Measurements from ENCODE around the gene METTL25B.

The METTL25B gene

DNA sequence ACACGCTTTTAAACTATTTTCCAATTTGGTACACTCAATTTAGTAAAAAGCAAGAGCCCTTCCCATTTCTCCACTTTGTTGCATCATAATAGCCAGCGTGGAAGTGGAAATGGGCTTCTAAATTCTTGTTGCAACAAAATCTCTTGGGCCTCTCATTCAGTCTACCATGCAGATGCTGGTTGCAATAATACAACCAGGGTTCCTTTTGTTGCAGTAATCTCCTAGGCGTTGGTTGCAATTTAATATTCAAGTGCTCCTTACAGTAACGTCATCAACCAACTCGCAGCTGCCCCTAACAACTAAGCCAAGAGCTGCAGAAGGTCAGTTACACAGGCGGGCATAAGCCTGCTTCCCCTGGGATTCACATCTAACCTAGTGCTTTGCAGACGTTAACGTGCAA is 25.9 kb downstream of the METTL25B start:
- ATAC-seq = no peak
- TF ChIP-seq SNAI2 (CRISPR knock-in tag; IDR thresholded peaks at IDR 0.05) (no peak), ZC3H10 (CRISPR knock-in tag; IDR thresholded peaks at IDR 0.05) (no peak), TCF4 (CRISPR knock-in tag; IDR thresholded peaks at IDR 0.05; ENCODE audit: borderline replicate concordance) (no peak), GLIS3 (CRISPR knock-in tag; IDR thresholded peaks at IDR 0.05) (no peak), ZFP3 (CRISPR knock-in tag; IDR thresholded peaks at IDR 0.05) (no peak), PPARA (CRISPR knock-in tag; IDR thresholded peaks at IDR 0.05; ENCODE audit: borderline replicate concordance) (no peak), ESRRG (CRISPR knock-in tag; IDR thresholded peaks at IDR 0.05) (no peak), ISL1 (CRISPR knock-in tag; IDR thresholded peaks at IDR 0.05) (no peak), ZNF8 (CRISPR knock-in tag; IDR thresholded peaks at IDR 0.05) (no peak)
- TF ChIP-seq, protein P1, sequence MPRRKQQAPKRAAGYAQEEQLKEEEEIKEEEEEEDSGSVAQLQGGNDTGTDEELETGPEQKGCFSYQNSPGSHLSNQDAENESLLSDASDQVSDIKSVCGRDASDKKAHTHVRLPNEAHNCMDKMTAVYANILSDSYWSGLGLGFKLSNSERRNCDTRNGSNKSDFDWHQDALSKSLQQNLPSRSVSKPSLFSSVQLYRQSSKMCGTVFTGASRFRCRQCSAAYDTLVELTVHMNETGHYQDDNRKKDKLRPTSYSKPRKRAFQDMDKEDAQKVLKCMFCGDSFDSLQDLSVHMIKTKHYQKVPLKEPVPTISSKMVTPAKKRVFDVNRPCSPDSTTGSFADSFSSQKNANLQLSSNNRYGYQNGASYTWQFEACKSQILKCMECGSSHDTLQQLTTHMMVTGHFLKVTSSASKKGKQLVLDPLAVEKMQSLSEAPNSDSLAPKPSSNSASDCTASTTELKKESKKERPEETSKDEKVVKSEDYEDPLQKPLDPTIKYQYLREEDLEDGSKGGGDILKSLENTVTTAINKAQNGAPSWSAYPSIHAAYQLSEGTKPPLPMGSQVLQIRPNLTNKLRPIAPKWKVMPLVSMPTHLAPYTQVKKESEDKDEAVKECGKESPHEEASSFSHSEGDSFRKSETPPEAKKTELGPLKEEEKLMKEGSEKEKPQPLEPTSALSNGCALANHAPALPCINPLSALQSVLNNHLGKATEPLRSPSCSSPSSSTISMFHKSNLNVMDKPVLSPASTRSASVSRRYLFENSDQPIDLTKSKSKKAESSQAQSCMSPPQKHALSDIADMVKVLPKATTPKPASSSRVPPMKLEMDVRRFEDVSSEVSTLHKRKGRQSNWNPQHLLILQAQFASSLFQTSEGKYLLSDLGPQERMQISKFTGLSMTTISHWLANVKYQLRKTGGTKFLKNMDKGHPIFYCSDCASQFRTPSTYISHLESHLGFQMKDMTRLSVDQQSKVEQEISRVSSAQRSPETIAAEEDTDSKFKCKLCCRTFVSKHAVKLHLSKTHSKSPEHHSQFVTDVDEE (CRISPR knock-in tag; IDR thresholded peaks at IDR 0.05) = no peak
- TF ChIP-seq, protein P2, sequence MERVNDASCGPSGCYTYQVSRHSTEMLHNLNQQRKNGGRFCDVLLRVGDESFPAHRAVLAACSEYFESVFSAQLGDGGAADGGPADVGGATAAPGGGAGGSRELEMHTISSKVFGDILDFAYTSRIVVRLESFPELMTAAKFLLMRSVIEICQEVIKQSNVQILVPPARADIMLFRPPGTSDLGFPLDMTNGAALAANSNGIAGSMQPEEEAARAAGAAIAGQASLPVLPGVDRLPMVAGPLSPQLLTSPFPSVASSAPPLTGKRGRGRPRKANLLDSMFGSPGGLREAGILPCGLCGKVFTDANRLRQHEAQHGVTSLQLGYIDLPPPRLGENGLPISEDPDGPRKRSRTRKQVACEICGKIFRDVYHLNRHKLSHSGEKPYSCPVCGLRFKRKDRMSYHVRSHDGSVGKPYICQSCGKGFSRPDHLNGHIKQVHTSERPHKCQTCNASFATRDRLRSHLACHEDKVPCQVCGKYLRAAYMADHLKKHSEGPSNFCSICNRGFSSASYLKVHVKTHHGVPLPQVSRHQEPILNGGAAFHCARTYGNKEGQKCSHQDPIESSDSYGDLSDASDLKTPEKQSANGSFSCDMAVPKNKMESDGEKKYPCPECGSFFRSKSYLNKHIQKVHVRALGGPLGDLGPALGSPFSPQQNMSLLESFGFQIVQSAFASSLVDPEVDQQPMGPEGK (CRISPR knock-in tag; IDR thresholded peaks at IDR 0.05; ENCODE audit: borderline replicate concordance) = no peak
- TF ChIP-seq, protein P3, sequence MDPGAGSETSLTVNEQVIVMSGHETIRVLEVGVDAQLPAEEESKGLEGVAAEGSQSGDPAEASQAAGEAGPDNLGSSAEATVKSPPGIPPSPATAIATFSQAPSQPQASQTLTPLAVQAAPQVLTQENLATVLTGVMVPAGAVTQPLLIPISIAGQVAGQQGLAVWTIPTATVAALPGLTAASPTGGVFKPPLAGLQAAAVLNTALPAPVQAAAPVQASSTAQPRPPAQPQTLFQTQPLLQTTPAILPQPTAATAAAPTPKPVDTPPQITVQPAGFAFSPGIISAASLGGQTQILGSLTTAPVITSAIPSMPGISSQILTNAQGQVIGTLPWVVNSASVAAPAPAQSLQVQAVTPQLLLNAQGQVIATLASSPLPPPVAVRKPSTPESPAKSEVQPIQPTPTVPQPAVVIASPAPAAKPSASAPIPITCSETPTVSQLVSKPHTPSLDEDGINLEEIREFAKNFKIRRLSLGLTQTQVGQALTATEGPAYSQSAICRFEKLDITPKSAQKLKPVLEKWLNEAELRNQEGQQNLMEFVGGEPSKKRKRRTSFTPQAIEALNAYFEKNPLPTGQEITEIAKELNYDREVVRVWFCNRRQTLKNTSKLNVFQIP (CRISPR knock-in tag; IDR thresholded peaks at IDR 0.05; ENCODE audit: borderline replicate concordance, low read depth) = no peak
- TF ChIP-seq, protein P4, sequence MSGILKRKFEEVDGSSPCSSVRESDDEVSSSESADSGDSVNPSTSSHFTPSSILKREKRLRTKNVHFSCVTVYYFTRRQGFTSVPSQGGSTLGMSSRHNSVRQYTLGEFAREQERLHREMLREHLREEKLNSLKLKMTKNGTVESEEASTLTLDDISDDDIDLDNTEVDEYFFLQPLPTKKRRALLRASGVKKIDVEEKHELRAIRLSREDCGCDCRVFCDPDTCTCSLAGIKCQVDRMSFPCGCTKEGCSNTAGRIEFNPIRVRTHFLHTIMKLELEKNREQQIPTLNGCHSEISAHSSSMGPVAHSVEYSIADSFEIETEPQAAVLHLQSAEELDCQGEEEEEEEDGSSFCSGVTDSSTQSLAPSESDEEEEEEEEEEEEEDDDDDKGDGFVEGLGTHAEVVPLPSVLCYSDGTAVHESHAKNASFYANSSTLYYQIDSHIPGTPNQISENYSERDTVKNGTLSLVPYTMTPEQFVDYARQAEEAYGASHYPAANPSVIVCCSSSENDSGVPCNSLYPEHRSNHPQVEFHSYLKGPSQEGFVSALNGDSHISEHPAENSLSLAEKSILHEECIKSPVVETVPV (CRISPR knock-in tag; IDR thresholded peaks at IDR 0.05) = no peak
- TF ChIP-seq, protein P5, sequence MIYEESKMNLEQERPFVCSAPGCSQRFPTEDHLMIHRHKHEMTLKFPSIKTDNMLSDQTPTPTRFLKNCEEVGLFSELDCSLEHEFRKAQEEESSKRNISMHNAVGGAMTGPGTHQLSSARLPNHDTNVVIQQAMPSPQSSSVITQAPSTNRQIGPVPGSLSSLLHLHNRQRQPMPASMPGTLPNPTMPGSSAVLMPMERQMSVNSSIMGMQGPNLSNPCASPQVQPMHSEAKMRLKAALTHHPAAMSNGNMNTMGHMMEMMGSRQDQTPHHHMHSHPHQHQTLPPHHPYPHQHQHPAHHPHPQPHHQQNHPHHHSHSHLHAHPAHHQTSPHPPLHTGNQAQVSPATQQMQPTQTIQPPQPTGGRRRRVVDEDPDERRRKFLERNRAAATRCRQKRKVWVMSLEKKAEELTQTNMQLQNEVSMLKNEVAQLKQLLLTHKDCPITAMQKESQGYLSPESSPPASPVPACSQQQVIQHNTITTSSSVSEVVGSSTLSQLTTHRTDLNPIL (CRISPR knock-in tag; IDR thresholded peaks at IDR 0.05; ENCODE audit: low read depth) = no peak

DNA sequence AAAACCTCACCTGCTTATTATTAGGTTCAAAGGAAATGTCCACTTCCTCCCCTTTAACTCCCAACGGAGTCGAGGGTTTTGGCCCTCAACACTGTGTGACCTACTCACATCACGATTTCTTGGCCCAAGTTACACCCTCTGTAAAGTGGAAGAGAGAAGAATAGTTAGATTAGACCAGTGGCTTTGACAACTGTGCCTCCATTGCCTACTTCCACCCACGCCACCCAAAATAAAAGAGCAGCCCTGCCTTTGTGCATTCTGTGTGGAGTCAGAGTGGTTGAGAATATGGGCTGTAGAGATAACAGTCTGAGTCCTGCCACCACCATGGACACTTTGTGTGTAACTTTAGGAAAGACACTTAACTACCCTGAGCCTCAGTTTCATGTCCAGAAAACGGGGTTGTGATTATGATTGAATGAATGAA is 27.3 kb downstream of the METTL25B start:
- ATAC-seq = no peak
- TF ChIP-seq ZC3H10 (CRISPR knock-in tag; IDR thresholded peaks at IDR 0.05) = no peak
- TF ChIP-seq SNAI2 (CRISPR knock-in tag; IDR thresholded peaks at IDR 0.05) = no peak
- TF ChIP-seq TCF4 (CRISPR knock-in tag; IDR thresholded peaks at IDR 0.05; ENCODE audit: borderline replicate concordance) = no peak
- no peak for TF ChIP-seq BACH2 (CRISPR knock-in tag; IDR thresholded peaks at IDR 0.05; ENCODE audit: borderline replicate concordance)
- TF ChIP-seq ZNF8 (CRISPR knock-in tag; IDR thresholded peaks at IDR 0.05) = no peak
- no peak for TF ChIP-seq ISL1 (CRISPR knock-in tag; IDR thresholded peaks at IDR 0.05)
- TF ChIP-seq CSDC2 (CRISPR knock-in tag; IDR thresholded peaks at IDR 0.05) = no peak
- no peak for TF ChIP-seq RARB (CRISPR knock-in tag; IDR thresholded peaks at IDR 0.05)
- TF ChIP-seq GLIS3 (CRISPR knock-in tag; IDR thresholded peaks at IDR 0.05) = no peak
- TF ChIP-seq, protein P3 (CRISPR knock-in tag; IDR thresholded peaks at IDR 0.05; ENCODE audit: borderline replicate concordance, low read depth) = no peak
- no peak for TF ChIP-seq OSR1 (CRISPR knock-in tag; IDR thresholded peaks at IDR 0.05)
- TF ChIP-seq, protein P5 (CRISPR knock-in tag; IDR thresholded peaks at IDR 0.05; ENCODE audit: low read depth) = no peak
- no peak for TF ChIP-seq ZFP30 (CRISPR knock-in tag; IDR thresholded peaks at IDR 0.05)
- TF ChIP-seq ZNF70 (CRISPR knock-in tag; IDR thresholded peaks at IDR 0.05) = no peak
- no peak for TF ChIP-seq TOX (CRISPR knock-in tag; IDR thresholded peaks at IDR 0.05; ENCODE audit: borderline replicate concordance)
